Stimulated activated CD4-positive, alpha-beta T cell treated with anti-CD3 and anti-CD28 coated beads, Interleukin-2, amount 100 ng/mL, for 24 hours (primary cell): ENCODE measurements around the gene GOLGA6L10.
"Not testable (repeated sequence)": the region's sequence is repeated elsewhere in the genome, so short reads cannot be mapped to it uniquely, and the experiment has no call there.

Source experiments
- DNase-seq, 2 donors: peaks; one replicate each; pipeline ENCODE4 v3.0.0-alpha.2; 2020

GOLGA6L10 gene

GRCh38 chr15:82338573-82338972 is 10.7 kb downstream of the GOLGA6L10 start:
- not testable (repeated sequence) for DNase-seq

- DNase-seq: not testable (repeated sequence)
These were observed 11.2 kb downstream of the GOLGA6L10 start for GRCh38 chr15:82338053-82338452.

- not testable (repeated sequence) for DNase-seq
These were observed 12.2 kb downstream of the GOLGA6L10 start for GRCh38 chr15:82337051-82337450.

- DNase-seq: not testable (repeated sequence)
These were observed 13.1 kb downstream of the GOLGA6L10 start for GRCh38 chr15:82336180-82336647.

GRCh38 chr15:82335006-82335405 is 14.3 kb downstream of the GOLGA6L10 start:
- not testable (repeated sequence) for DNase-seq

- DNase-seq: not testable (repeated sequence)
These were observed 14.7 kb downstream of the GOLGA6L10 start for GRCh38 chr15:82334554-82334932.

- not testable (repeated sequence) for DNase-seq
These were observed 15.4 kb downstream of the GOLGA6L10 start for GRCh38 chr15:82333603-82334553.

- DNase-seq: not testable (repeated sequence)
These were observed 16.3 kb downstream of the GOLGA6L10 start for GRCh38 chr15:82332711-82333602.

GRCh38 chr15:82331576-82332304 is 17.5 kb downstream of the GOLGA6L10 start:
- DNase-seq: not testable (repeated sequence)

GRCh38 chr15:82330921-82331320 is 18.4 kb downstream of the GOLGA6L10 start:
- DNase-seq: not testable (repeated sequence)

- DNase-seq: not testable (repeated sequence)
These were observed 20.2 kb downstream of the GOLGA6L10 start for GRCh38 chr15:82329039-82329438.

- DNase-seq: not testable (repeated sequence)
These were observed 21.9 kb downstream of the GOLGA6L10 start for GRCh38 chr15:82327372-82327771.

- not testable (repeated sequence) for DNase-seq
These were observed 22.4 kb downstream of the GOLGA6L10 start for GRCh38 chr15:82326896-82327295.

GRCh38 chr15:82325646-82326045 is 23.6 kb downstream of the GOLGA6L10 start:
- DNase-seq: not testable (repeated sequence)

GRCh38 chr15:82324831-82325230 is 24.4 kb downstream of the GOLGA6L10 start:
- not testable (repeated sequence) for DNase-seq

GRCh38 chr15:82322488-82322887 is 26.8 kb downstream of the GOLGA6L10 start:
- not testable (repeated sequence) for DNase-seq

- not testable (repeated sequence) for DNase-seq
These were observed 28.4 kb downstream of the GOLGA6L10 start for GRCh38 chr15:82320861-82321260.

GRCh38 chr15:82319522-82320278 is 29.6 kb downstream of the GOLGA6L10 start:
- DNase-seq: not testable (repeated sequence)

- DNase-seq: not testable (repeated sequence)
These were observed 31.0 kb downstream of the GOLGA6L10 start for GRCh38 chr15:82318281-82318680.

- not testable (repeated sequence) for DNase-seq
These were observed 31.8 kb downstream of the GOLGA6L10 start for GRCh38 chr15:82317516-82317915.

- DNase-seq: no peak
These were observed 32.2 kb downstream of the GOLGA6L10 start for GRCh38 chr15:82317091-82317489.
